Endometrium (tissue), 2 donors: ENCODE measurements around the gene HMGN2.
"Not testable (repeated sequence)": the region's sequence is repeated elsewhere in the genome, so short reads cannot be mapped to it uniquely, and the experiment has no call there.

ENCODE experiments used
- FAIRE-seq: peaks from 2 replicates; lab custom pipeline; 2012; peaks lifted over from hg19 to GRCh38; lab: Jason Lieb, UNC
- donor health status: control.
- donor health status: control.

The HMGN2 gene

DNA sequence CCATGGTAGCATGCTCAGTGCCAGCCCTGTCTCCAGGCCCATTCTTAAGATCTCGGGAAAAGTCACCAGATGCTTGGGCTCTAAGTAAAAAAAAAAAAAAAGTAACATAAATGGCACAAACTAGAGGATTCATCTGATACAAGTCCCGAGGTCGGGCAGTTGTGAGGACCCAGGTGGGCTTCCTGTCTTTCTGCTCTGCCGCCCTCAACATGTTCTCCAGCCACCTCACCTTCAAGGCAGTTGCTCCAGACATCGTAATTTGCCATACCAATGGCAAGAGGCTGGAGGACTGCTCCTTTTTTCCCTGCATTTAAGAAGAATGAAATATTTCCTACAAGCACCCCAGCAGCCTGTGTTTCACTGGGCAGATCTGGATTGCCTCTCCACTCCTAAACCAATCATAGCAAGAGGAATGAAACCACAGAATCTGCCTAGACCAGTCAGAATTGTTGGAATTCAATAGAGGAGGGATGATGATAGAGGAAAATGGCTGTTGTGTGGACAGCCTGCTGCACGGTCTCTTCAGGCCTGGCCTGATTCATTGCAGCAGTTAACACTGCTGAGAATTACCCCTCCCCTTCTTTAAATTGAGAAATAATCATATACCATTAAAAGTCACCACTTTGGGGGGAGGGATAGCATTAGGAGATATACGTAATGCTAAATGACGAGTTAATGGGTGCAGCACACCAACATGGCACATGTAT is 5.4 kb downstream of the HMGN2 start:
- no peak for FAIRE-seq

DNA sequence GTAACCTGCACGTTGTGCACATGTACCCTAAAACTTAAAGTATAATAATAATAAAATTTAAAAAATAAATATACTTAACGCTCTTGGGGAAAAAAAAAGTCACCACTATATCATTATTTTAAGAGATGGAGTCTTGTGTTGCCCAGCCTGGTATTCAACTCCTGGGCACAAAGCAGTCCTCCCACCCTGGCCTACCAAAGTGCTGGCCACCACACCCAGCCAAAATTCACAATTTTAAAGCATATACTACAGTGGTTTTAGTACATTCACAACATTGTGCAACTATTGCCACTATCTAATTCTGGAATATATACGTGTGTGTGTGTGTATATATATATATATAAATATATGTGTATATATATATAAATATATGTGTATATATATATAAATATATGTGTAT is 5.9 kb downstream of the HMGN2 start:
- FAIRE-seq = no peak

DNA sequence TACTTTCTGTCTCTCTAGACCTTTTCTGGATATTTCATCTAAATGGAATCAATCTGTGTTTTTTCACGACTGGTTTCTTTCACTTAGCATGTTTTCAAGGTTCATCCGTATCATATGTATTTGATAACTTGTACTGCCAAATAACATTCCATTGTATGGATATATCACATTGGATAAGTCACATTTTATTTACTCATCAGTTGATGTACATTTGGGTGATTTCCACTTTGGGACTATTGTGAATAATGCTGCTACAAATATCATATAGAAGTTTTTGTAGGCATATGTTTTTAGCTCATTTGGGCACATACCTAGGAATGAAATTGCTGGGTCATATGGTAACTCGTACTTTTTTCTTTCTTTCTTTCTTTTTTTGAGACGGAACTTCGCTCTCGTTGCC is 6.7 kb downstream of the HMGN2 start:
- no peak for FAIRE-seq

DNA sequence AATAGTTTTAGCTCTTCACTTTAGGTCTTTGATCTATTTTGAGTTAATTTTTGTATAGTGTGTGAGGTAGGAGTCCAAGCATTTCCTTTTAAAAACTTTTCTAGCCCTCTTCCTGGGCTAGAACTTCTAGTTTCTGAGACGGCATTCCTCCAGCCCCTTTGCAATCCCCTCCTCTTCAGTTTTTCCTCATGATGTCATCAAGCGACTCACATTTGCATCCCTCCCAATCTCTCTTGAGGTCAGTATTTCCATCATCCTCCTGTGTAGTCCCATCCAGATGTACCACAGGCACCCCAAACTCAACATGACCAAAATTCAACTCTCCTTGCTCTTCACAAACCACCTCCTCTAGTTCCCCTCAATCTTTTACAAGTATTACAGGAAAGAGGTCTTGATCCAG is 10.7 kb downstream of the HMGN2 start:
- FAIRE-seq = no peak

DNA sequence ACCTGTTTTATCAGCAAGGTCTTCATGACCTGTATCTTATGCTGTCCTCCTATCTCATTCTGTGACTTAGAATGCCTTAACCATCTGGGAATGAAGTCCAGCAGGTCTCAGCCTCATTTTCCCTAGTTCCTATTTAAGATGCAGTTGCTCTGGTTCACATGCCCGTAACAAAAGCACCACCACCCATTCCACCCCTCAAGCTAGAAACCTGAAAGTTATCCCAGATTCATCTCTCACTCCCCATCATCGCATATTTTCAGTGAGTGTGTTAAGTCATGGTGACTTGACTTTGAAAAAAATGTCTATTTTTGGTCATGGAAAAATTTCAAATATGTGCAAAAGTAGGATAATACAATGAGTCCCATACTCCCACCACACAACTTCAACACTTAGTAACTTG is 11.7 kb downstream of the HMGN2 start:
- no peak for FAIRE-seq

DNA sequence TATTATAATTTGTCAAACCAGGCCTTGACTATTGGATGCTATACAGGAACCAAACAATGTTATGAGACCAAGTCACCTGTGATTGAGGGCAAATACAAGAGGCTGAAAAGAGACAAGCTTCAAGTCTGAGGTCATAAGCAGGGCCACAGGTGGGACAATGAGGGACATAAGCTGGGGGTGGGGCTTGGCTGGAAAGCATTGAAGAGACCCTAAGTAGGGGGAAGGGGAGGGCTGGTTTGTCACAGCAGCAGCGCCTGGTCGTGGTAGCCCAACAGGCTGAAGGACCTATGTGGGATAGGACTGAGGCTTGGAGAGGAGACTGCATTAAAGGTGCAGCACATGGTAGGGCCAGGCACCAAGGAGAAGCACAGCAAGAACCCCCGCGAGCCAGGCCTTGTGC is 17.9 kb downstream of the HMGN2 start:
- no peak for FAIRE-seq

DNA sequence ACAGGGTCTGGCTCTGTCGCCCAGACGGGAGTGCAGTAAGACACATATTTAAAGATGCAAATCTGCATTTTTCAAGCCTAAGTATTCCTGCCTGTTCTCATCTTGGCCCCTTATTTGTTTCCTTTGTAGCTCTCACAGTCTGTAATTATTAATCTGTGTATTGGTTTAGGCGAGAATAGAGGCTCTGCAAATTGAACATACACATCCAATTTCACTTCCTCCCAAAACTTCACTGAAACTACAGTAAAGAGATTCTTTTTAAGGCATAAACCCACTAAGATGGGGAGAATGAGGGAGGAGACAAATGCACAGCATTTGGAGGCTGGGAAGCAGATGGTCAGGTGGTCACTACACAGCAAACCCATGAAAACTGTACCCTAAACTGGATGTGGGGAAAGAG is 21.0 kb downstream of the HMGN2 start:
- FAIRE-seq = no peak

DNA sequence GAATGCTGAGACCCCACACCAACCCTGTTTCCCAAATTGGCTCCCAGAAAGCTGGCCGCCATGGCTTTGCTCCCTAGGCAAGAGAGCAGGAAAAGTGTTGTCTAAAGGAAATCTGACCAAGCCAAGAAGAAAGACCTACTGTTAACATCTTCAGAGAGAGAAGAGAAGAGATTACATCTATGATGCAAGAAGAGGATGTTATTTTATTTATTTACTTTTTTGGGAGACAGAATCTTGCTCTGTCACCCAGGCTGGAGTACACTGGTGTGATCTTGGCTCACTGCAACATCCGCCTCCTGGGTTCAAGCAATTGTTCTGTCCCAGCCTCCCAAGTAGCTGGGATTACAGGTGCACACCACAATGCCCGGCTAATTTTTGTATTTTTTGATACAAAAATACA is 21.7 kb downstream of the HMGN2 start:
- no peak for FAIRE-seq

DNA sequence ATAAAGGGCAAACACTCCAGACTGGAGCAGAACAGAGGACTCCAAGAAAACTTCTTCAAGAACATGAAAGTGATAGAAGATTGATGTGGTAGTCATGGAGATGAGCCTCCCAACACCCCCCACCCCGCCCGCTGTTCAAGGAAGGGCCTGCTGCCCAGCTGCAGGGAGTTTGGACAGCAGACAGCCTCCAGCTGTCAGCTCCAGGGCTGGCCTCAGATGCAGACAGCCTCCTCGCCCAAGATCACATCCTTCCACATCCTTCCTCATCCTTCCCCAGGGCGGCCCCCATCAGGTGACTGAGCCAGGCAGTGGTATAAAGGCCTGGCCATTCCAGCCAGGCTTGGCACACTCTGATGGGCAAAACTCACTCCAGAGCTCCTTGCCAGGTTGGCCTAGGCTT is 24.6 kb downstream of the HMGN2 start:
- FAIRE-seq = no peak

DNA sequence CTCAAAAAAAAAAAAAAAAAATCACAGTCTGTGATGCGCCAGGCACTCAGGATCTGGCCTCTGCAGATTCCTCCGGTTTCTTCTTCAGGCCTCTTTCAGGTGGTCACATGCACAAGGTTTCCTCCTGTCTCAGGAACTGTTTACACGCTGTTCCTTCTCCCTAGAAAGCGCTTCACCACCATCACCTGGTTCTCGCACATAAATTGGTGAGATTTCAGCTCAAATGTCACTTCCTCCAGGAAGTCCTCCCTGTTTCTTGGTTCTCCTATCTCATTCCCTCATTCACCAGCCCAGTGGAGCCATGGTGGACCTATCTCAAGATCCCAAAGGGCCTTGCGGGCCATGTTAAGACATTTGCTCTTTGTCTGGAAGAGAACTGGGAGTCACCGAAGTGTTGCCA is 26.7 kb downstream of the HMGN2 start:
- FAIRE-seq = no peak

DNA sequence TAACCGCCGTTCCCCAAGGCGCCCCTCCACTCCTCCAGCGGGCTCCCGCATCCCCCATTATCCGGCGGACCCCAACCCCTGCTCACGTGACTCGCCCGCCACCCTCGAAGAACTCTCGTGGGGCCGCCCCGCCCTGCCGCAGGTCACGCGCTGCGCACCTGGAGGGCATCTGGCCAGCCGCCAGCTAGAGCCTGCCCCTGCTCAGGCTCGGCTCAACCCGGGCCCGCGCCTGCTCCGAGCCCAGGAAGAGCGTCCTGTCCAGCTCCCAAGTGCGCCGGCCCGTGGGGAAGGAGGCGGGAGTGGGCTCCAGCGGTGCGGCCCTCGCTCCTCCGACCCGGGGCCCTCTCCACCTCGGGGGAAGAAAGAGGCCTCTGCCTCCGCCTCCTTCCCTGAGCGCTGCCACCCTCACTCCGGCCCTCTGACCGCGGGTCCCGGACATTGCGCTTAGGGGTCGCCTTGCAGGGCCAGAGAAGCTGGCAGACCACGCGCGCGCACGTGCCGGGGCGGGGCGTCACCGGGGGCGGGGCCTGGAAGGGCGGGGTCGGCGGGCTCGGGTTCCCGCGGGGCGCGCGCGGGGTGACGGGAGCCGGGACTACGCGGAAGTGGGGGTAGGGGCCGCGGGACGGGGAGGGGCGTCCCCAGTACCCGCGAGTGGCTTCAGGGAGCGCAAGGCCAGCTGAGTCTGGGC is 28.4 kb downstream of the HMGN2 start:
- no peak for FAIRE-seq

DNA sequence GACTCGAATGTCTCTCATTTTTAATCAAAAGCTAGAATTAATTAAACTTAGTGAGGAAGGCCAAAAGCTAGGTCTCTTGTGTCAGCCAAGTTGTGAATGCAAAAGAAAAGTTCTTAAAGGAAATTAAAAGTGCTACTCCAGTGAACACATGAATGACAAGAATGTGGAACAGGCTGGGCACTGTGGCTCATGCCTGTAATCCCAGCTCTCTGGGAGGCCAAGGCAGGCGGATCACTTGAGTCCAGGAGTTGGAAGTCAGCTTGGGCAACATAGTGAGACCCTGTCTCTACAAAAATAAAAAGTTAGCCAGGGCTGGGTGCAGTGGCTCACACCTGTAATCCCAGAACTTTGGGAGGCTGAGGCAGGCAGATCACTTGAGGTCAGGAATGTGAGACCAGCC is 38.5 kb downstream of the HMGN2 start:
- not testable (repeated sequence) for FAIRE-seq

DNA sequence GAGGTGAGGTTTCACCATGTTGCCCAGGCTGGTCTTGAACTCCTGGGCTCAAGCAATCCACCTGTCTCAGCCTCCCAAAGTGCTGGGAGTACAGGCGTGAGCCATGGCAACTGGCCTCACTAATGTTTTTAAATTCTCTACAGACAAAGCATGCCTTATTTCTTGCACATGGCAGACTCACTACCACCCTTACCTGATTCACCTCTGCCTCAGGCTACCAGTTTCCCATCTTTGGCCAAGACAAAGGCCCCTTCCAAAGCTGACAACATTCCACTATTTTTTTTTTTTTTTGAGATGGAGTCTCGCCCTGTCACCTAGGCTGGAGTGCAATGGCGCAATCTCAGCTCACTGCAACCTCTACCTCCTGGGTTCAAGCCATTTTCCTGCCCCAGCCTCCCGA is 43.6 kb downstream of the HMGN2 start:
- FAIRE-seq = not testable (repeated sequence)

DNA sequence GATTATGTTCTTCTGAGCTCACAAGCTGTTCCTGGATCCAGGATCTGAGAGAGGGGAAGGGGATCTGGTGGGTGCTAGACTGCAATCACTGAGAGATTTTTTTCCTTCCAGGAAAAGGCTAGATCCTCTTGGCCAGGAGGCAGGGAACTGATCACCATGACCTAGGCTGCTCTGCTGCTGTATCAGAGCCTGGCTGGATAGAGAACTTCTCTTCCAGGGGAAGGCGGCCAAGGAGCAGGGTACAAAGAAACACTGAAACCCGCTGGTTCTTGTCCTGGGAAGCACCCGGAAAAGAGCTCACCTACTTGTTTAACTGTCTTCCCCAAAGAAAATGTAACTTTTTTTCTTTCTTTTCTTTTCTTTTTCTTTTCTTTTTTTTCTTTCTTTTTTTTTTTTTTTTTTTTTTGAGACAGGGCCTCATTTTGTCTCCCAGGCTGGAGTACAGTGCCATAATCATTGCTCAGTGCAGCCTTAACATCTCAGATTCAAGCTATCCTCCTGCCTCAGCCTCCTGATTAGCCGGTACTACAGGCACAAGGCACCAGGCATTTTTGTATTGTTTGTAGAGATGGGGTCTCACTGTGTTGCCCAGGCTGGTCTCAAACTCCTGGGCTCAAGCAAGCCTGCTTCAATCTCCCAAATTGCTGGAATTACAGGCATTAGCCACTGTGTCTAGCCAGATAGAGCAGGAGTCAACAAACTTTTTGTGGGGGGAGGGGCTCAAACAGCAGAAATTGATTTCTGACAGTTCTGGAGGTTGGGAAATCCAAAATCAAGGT is 44.9 kb downstream of the HMGN2 start:
- FAIRE-seq = no peak

DNA sequence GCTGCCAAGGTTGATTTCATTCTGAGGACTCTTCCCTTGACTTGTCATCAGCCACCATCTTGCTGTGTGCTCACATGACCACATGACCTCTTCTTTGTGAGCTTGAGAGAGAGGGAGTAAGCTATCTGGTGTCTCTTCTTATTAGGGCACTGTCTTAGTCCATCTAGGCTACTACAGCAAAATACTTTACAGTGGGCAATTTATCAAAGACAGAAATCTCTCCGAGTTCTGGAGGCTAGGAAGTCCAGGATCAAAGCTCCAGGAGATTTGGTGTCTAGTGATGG is 45.5 kb downstream of the HMGN2 start:
- no peak for FAIRE-seq

DNA sequence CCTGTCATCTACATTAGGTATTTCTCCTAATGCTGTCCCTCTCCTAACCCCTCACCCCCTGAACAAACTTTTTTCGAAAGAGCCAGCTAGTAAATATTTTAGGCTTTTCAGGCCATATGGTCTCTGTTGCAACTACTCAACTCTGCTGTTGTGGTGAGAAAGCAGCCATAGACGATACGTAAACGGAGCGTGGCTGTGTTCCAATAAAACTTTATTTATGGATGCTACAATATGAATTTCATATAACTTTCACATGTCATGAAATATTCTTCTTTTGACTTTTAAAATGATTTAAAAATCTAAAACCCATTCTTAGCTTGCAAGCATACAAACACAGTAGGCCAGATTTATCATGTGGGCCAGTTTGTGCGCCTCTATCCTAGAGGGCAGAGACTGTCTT is 46.1 kb downstream of the HMGN2 start:
- no peak for FAIRE-seq

DNA sequence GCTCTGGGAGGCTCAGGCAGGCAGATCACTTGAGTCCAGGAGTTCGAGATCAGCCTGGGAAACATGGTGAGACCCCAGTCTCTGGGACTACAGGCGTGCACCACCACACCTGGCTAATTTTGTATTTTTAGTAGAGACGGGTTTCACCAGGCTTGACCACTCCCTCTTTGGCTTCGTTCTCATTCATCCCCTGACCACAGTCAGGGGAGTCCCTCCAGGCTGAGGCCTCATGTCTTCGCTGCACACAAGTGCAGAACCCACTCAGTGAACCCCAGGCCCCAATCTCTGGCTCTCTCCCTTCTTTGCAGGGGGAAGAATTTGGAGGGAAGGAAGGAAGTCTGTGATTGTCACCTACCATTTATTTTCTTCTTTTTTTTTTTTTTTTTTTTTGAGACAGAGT is 48.1 kb downstream of the HMGN2 start:
- no peak for FAIRE-seq

DNA sequence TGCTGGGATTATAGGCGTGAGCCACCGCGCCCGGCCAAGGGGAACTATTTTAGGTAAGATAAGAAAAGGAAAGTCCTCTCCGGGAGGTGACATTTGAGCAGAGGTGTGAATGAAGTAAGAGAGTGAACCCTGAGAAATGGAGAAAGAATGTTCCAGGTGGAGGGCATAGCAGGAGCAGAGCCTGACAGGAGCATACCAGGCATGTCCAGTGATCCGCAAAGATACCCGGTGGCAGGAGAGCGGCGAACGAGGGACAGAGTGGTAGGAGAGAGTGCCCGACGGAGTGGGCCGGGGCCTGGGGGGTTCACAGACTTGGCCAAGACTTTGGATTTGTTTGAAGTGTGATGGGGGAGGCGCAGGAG is 49.4 kb downstream of the HMGN2 start:
- no peak for FAIRE-seq

DNA sequence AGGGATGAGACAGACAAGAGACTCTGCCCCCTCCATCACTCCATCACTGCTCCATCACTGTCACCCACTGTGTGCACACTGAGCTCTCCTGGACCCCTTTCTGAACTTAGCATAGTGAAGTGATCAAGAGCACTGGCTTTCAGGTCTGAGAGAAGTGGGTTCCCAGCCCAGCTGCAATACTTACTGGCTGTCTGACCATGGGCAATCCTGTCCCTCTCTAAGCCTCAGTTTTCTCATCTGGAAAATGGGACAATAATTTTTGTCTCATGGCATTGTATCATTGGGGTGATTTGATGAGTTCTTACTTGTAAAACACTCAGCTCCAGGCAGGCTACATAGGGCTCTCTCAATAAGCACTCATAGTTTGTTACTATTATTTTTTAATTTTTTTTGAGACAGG is 49.8 kb downstream of the HMGN2 start:
- FAIRE-seq = no peak

DNA sequence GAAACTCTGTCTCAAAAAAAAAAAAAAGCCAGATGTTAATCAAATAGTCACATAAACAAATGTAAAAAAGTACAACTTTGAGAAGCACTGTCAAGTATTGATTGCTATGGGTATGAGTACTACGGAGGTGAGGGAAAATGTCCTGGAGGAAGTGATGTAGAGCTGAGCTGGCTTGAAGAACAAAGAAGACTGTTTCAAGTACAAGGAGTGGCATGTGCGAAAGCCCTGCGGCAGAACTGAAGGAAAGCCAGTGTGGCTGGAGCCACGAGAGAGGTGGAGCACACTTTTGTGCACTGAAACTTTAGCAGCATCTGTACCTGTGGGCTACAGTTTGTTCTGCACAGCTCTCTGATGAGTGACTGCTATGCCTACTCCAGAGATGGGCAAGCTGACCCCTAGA is 51.9 kb downstream of the HMGN2 start:
- no peak for FAIRE-seq
